K562 (cell line): ENCODE data around the gene MGST3. TPM values are rescaled to one million over a fixed set of nuclear protein-coding genes. Genes with fewer than 3 reads are reported as not detected.

Source experiments
- EP400 ChIP-seq: fragments of 450-650 bp; IDR thresholded peaks from 2 replicates; pipeline ENCODE4 v1.6.1; 2017; ENCODE audit warnings: antibody characterized with exemption, mild to moderate bottlenecking, moderate library complexity
- MED1 ChIP-seq: sonication (generic); formaldehyde crosslinking; IDR thresholded peaks from 2 replicates; pipeline ENCODE4 v1.8.1; 2023; ENCODE audit warnings: missing genetic modification reagents, borderline replicate concordance
- SNRNP70 ChIP-seq: fragments of 200-400 bp; formaldehyde crosslinking; optimal IDR thresholded peaks from 2 replicates; pipeline ENCODE3; 2017; ENCODE audit warnings: low read depth, low read length
- ZNF77 ChIP-seq: fragments of 250-450 bp; sonication (Bioruptor Pico); IDR thresholded peaks from 2 replicates; pipeline ENCODE4 v1.5.0; 2020
- polyA plus RNA-seq, 8 experiments: library from polyadenylated mRNA; depleted of rRNA in 4 of 8; stranded (reverse) in 5 of 8; unstranded in 3 of 8; fragments of >200 nt; fragmentation: Nextera tagmentation in 2 of 8; fragmentation: Illumina TruSeq in 1 of 8; extraction: Ambion mirVana in 2 of 8; extraction: Trizol in 1 of 8; gene quantifications; 2 replicates each; pipeline versions ENCODE4 v1.2.1 to v1.2.3, GENCODE V29; 2011 to 2014; ENCODE audit warnings: inconsistent platforms in 1 of 8, missing spikeins in 1 of 8
- total RNA-seq, 7 experiments: library from RNA; depleted of rRNA in 6 of 7; stranded (reverse); fragments of >200 nt in 6 of 7; fragmentation: Illumina TruSeq in 2 of 7; extraction: Trizol in 2 of 7; gene quantifications; 2 replicates each; pipeline versions ENCODE4 v1.2.1 to v1.2.3, GENCODE V29; 2011 to 2021; ENCODE audit warnings: low replicate concordance in 1 of 7
- TF ChIP-seq, protein P1 (sequence below): fragments of 450-650 bp; conservative IDR thresholded peaks from 2 replicates; pipeline ENCODE4 v1.6.1; 2016; ENCODE audit warnings: missing genetic modification characterization, low read depth, mild to moderate bottlenecking, control low read depth, missing compliant biosample characterization
- TF ChIP-seq, protein P2 (sequence below), 3 experiments: fragments of 200-800 bp in 1 of 3; sonication (Bioruptor generic) in 1 of 3; sonication (generic) in 1 of 3; formaldehyde crosslinking in 1 of 3; IDR thresholded peaks; 2 replicates each; pipeline versions ENCODE4 v1.6.1 to v1.8.0; 2016 to 2022; ENCODE audit warnings: mild to moderate bottlenecking in 2 of 3, missing compliant biosample characterization in 2 of 3, missing genetic modification characterization in 2 of 3, missing genetic modification reagents in 1 of 3
- TF ChIP-seq, protein P3 (sequence below), 2 experiments: IDR thresholded peaks in 1 of 2; conservative IDR thresholded peaks in 1 of 2; 2 replicates each; pipeline ENCODE4 v1.6.1; 2016; ENCODE audit warnings: low read depth in 2 of 2, mild to moderate bottlenecking in 1 of 2, missing compliant biosample characterization in 1 of 2, missing genetic modification characterization in 1 of 2, moderate library complexity in 1 of 2

Gene MGST3
- total and polyA plus RNA-seq, 9 of the 15 experiments (the other 6 are each of a cell fraction or from before 2014, with no cell fraction given): 70.7 to 287 (median 105) TPM

DNA sequence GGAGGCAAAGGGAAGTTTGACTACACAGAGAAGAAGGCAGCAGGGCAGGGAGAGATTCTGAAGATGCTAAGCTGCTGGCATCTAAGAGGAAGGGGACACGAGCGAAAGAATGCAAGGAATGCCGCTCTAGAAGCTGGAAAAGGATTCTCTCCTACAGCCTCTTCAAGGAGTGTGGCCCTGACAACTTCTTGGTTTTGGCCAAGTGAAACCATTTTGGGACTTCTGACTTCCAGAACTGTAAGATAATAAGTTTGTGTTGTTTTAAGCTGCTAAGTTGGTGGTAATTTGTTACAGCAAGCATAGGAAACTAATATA lies 28.5 kb downstream of the MGST3 start (continued):
- TF ChIP-seq MED1 (no peak), SNRNP70 (no peak), ZNF77 (no peak), EP400 (no peak)
- TF ChIP-seq, protein P1, sequence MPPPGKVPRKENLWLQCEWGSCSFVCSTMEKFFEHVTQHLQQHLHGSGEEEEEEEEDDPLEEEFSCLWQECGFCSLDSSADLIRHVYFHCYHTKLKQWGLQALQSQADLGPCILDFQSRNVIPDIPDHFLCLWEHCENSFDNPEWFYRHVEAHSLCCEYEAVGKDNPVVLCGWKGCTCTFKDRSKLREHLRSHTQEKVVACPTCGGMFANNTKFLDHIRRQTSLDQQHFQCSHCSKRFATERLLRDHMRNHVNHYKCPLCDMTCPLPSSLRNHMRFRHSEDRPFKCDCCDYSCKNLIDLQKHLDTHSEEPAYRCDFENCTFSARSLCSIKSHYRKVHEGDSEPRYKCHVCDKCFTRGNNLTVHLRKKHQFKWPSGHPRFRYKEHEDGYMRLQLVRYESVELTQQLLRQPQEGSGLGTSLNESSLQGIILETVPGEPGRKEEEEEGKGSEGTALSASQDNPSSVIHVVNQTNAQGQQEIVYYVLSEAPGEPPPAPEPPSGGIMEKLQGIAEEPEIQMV (tag): no peak
- TF ChIP-seq, protein P2, sequence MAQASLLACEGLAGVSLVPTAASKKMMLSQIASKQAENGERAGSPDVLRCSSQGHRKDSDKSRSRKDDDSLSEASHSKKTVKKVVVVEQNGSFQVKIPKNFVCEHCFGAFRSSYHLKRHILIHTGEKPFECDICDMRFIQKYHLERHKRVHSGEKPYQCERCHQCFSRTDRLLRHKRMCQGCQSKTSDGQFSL (CRISPR knock-in tag; IDR thresholded peaks at IDR 0.05): no peak
- TF ChIP-seq, protein P2 (tag; IDR thresholded peaks at IDR 0.05): no peak
- TF ChIP-seq, protein P3, sequence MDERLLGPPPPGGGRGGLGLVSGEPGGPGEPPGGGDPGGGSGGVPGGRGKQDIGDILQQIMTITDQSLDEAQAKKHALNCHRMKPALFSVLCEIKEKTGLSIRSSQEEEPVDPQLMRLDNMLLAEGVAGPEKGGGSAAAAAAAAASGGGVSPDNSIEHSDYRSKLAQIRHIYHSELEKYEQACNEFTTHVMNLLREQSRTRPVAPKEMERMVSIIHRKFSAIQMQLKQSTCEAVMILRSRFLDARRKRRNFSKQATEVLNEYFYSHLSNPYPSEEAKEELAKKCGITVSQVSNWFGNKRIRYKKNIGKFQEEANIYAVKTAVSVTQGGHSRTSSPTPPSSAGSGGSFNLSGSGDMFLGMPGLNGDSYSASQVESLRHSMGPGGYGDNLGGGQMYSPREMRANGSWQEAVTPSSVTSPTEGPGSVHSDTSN (CRISPR knock-in tag; IDR thresholded peaks at IDR 0.05; ENCODE audit: low read depth): no peak
- TF ChIP-seq, protein P3 (tag; conservative IDR thresholded peaks at IDR 0.05; ENCODE audit: low read depth): no peak
- TF ChIP-seq, all 486 proteins: peak for 0
